Measurements from ENCODE around the gene SECISBP2. TPM values are rescaled to one million over a fixed set of nuclear protein-coding genes. Genes with fewer than 3 reads are reported as not detected.

SECISBP2 gene
- total and polyA plus RNA-seq, 9 donors: 31.2 to 87.6 (median 51.1) TPM

GRCh38 chr9:89309166-89309565 is 9.1 kb upstream of the SECISBP2 start:
- peaks cover 10% of the 10 kb centered on the region for H3K4me1 ChIP-seq (ENCODE audit: insufficient read depth)
- intact Hi-C loops (cut with DNase I): no loop called here
- no peak overlapping the region for H3K4me3 ChIP-seq
- H3K27ac ChIP-seq: peak overlapping the region in 1 of 2 donors; percentile 100
- no peaks in the 10 kb centered on the region for H3K9me3 ChIP-seq
- TF ChIP-seq POLR2A (IDR thresholded peaks at IDR 0.05) (no peak), CTCF (IDR thresholded peaks at IDR 0.05) (no peak), EP300 (IDR thresholded peaks at IDR 0.05) (no peak)
- DNase-seq: peak in 1 of 5 donors; percentile 30
- WGBS, 3 donors: 86 to 90% (median 88%) methylated on average over 6 of the region's 6 CpGs
- H3K27me3 ChIP-seq: no peaks in the 10 kb centered on the region
- H3K36me3 ChIP-seq: no peaks in the 10 kb centered on the region

- DNase-seq: peak in 1 of 5 donors; percentile 25
- Histone ChIP-seq H3K4me3 (peak overlapping the region; percentile 62), H3K27me3 (no peaks in the 10 kb centered on the region), H3K36me3 (no peaks in the 10 kb centered on the region), H3K9me3 (no peaks in the 10 kb centered on the region), H3K27ac (peak overlapping the region; percentile 100), H3K4me1 (ENCODE audit: insufficient read depth) (peaks cover 10% of the 10 kb centered on the region)
- intact Hi-C loops (cut with DNase I): loop anchor here in 2 of 4 donors (1.0 to 10.0 kb wide), 3 partner anchors 8 to 925 kb away; partner anchors contain the start of genes SECISBP2 (in 1 of the 2) and SPIN1 (in 1 of the 2)
- no peak for TF ChIP-seq CTCF (IDR thresholded peaks at IDR 0.05)
- TF ChIP-seq POLR2A (IDR thresholded peaks at IDR 0.05): no peak
- TF ChIP-seq EP300 (IDR thresholded peaks at IDR 0.05): no peak
- WGBS, 3 donors: 20 to 27% (median 21%) methylated on average over 23 of the region's 23 CpGs
Observed at GRCh38 chr9:89309608-89310474, 8.5 kb upstream of the SECISBP2 start.

GRCh38 chr9:89310475-89311345 is 7.6 kb upstream of the SECISBP2 start, which contains the start of gene CKS2:
Gene CKS2, plus strand, starts transcription at chr9:89311195. Its CDS starts 98 bp downstream, at chr9:89311293.
- no peaks in the 10 kb centered on the region for H3K27me3 ChIP-seq
- peaks cover 10% of the 10 kb centered on the region for H3K4me1 ChIP-seq (ENCODE audit: insufficient read depth)
- 0% methylated on average over 74 to 86 of the region's 86 CpGs for WGBS, 3 donors
- intact Hi-C loops (cut with DNase I): loop anchor here in 2 of 4 donors (1.0 to 10.0 kb wide), 3 partner anchors 8 to 926 kb away; partner anchors contain the start of genes SECISBP2 (in 1 of the 2) and SPIN1 (in 1 of the 2)
- no peaks in the 10 kb centered on the region for H3K36me3 ChIP-seq
- TF ChIP-seq POLR2A (IDR thresholded peaks at IDR 0.05) (peak; percentile 99), CTCF (IDR thresholded peaks at IDR 0.05) (peak in 2 of 3 donors; percentile 17 to 18), EP300 (IDR thresholded peaks at IDR 0.05) (peak; percentile 95)
- peak; percentile 100 for DNase-seq
- H3K4me3 ChIP-seq: peak within 1 kb of the TSS; percentile 71
- H3K27ac ChIP-seq: peak within 1 kb of the TSS; percentile 100
- no peaks in the 10 kb centered on the region for H3K9me3 ChIP-seq

All from ovary (tissue), 9 donors.